Measurements from ENCODE around the gene NKRF.
"Not testable (repeated sequence)": the region's sequence is repeated elsewhere in the genome, so short reads cannot be mapped to it uniquely, and the experiment has no call there.

The NKRF gene

GRCh38 chrX:119606280-119607017 is at the start of gene NKRF:
TSS of gene NKRF (minus strand) at chrX:119606424.
- FAIRE-seq (peak; percentile 93), DNase-seq (ENCODE audit: insufficient read length, low spot score) (peak; percentile 72)
- peak; percentile 78 for TF ChIP-seq POLR2A (IDR thresholded peaks at IDR 0.05; ENCODE audit: low read depth, low read length)

- no peak for TF ChIP-seq POLR2A (IDR thresholded peaks at IDR 0.05; ENCODE audit: low read depth, low read length)
- FAIRE-seq (peak; percentile 86), DNase-seq (ENCODE audit: insufficient read length, low spot score) (peak; percentile 41)
Observed at GRCh38 chrX:119655125-119655524, 48.9 kb upstream of the NKRF start.

- DNase-seq (ENCODE audit: insufficient read length, low spot score) (no peak), FAIRE-seq (no peak)
- TF ChIP-seq POLR2A (IDR thresholded peaks at IDR 0.05; ENCODE audit: low read depth, low read length) = no peak
Observed at GRCh38 chrX:119654112-119654531, 47.9 kb upstream of the NKRF start.

GRCh38 chrX:119648421-119648775 is 42.2 kb upstream of the NKRF start:
- no peak for DNase-seq (ENCODE audit: insufficient read length, low spot score)
- no peak for TF ChIP-seq POLR2A (IDR thresholded peaks at IDR 0.05; ENCODE audit: low read depth, low read length)
- no peak for FAIRE-seq

GRCh38 chrX:119647552-119648420 is 41.6 kb upstream of the NKRF start:
- TF ChIP-seq POLR2A (IDR thresholded peaks at IDR 0.05; ENCODE audit: low read depth, low read length) = no peak
- FAIRE-seq = no peak
- no peak for DNase-seq (ENCODE audit: insufficient read length, low spot score)

GRCh38 chrX:119647089-119647488 is 40.9 kb upstream of the NKRF start:
- DNase-seq (ENCODE audit: insufficient read length, low spot score) = no peak
- no peak for TF ChIP-seq POLR2A (IDR thresholded peaks at IDR 0.05; ENCODE audit: low read depth, low read length)
- no peak for FAIRE-seq

- TF ChIP-seq POLR2A (IDR thresholded peaks at IDR 0.05; ENCODE audit: low read depth, low read length) = no peak
- FAIRE-seq (no peak), DNase-seq (ENCODE audit: insufficient read length, low spot score) (no peak)
Observed at GRCh38 chrX:119646515-119646914, 40.3 kb upstream of the NKRF start.

GRCh38 chrX:119643696-119644095 is 37.5 kb upstream of the NKRF start:
- no peak for TF ChIP-seq POLR2A (IDR thresholded peaks at IDR 0.05; ENCODE audit: low read depth, low read length)
- no peak for DNase-seq (ENCODE audit: insufficient read length, low spot score)
- FAIRE-seq = no peak

- DNase-seq (ENCODE audit: insufficient read length, low spot score) (no peak), FAIRE-seq (no peak)
- no peak for TF ChIP-seq POLR2A (IDR thresholded peaks at IDR 0.05; ENCODE audit: low read depth, low read length)
Observed at GRCh38 chrX:119640731-119641170, 34.5 kb upstream of the NKRF start.

GRCh38 chrX:119638725-119639471 is 32.7 kb upstream of the NKRF start:
- FAIRE-seq (no peak), DNase-seq (ENCODE audit: insufficient read length, low spot score) (no peak)
- no peak for TF ChIP-seq POLR2A (IDR thresholded peaks at IDR 0.05; ENCODE audit: low read depth, low read length)

- DNase-seq (ENCODE audit: insufficient read length, low spot score); FAIRE-seq: not testable (repeated sequence)
Observed at GRCh38 chrX:119637421-119637820, 31.2 kb upstream of the NKRF start.

GRCh38 chrX:119636419-119636818 is 30.2 kb upstream of the NKRF start:
- TF ChIP-seq POLR2A (IDR thresholded peaks at IDR 0.05; ENCODE audit: low read depth, low read length) = no peak
- no peak for FAIRE-seq
- DNase-seq (ENCODE audit: insufficient read length, low spot score) = no peak

- TF ChIP-seq POLR2A (IDR thresholded peaks at IDR 0.05; ENCODE audit: low read depth, low read length) = no peak
- FAIRE-seq = no peak
- no peak for DNase-seq (ENCODE audit: insufficient read length, low spot score)
Observed at GRCh38 chrX:119635799-119636198, 29.6 kb upstream of the NKRF start.

GRCh38 chrX:119635179-119635578 is 29.0 kb upstream of the NKRF start:
- TF ChIP-seq POLR2A (IDR thresholded peaks at IDR 0.05; ENCODE audit: low read depth, low read length) = no peak
- DNase-seq (ENCODE audit: insufficient read length, low spot score) (no peak), FAIRE-seq (no peak)

Measured in H54 (cell line).